ENCODE measurements around the gene G6PD. TPM values are rescaled to one million over a fixed set of nuclear protein-coding genes. Genes with fewer than 3 reads are reported as not detected.
"Not testable (repeated sequence)": the region's sequence is repeated elsewhere in the genome, so short reads cannot be mapped to it uniquely, and the experiment has no call there.

G6PD gene
- total RNA-seq, 1 donor from 2014 or later, result 20.5 TPM

DNA sequence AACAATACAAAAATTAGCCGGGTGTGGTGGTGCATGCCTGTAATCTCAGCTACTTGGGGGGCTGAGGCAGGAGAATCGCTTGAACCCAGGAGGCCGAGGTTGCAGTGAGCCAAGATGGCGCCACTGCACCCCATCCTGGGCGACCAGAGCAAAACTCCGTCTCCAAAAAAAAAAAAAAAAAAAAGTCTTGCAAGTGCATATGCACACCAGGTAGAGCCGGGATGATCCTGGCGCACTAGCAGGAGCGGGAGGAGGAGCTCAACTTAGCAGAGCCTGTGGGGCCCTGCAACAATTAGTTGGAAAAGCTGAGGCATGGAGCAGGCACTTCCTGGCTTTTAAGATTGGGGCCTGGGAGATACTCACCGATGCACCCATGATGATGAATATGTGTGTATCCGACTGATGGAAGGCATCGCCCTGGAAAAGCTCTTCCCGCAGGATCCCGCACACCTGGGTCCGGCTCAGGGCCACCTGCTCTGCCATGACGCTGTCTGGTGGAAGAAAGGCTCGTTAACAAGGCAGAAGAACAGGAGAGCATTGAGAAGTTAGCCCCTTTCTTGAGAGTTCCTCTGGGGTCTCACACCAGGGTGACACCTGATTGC, 872 bp downstream of the G6PD start:
- DNase-seq (ENCODE audit: low read depth), result no peak

DNA sequence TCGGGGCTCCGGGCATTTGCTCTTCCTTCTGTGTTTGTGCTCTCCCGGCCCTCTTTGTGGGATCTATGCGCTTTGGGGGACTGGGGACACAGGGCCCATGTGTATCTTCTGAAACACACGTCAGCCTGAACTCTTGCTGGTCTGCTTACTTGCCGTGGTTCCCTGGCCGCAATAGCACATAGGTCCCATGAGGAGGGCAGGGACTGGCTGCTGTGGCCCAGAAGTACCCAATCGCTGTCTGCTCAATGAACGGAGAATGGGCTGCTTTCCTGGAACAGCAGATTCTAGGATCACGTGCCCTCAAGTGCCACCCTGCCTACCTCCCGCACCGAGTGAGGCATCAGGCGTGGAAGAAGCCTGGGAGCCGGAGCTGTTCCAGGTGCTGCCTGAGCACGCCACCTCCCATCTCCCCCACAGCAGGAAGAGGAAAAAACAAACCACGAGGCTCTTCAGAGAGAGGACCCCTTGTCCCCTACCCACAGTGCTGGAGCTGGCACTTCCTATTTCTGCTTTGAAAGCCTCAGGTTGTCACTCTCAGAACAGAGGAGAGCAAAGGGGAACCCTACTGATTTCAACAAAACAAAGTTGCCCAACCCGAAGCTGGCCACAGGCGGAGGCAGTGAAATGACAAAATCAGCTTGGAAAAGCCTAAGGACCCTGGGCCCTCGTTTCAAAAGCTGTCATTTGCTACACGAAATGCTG, 3.8 kb downstream of the G6PD start:
- no peak for DNase-seq (ENCODE audit: low read depth)

DNA sequence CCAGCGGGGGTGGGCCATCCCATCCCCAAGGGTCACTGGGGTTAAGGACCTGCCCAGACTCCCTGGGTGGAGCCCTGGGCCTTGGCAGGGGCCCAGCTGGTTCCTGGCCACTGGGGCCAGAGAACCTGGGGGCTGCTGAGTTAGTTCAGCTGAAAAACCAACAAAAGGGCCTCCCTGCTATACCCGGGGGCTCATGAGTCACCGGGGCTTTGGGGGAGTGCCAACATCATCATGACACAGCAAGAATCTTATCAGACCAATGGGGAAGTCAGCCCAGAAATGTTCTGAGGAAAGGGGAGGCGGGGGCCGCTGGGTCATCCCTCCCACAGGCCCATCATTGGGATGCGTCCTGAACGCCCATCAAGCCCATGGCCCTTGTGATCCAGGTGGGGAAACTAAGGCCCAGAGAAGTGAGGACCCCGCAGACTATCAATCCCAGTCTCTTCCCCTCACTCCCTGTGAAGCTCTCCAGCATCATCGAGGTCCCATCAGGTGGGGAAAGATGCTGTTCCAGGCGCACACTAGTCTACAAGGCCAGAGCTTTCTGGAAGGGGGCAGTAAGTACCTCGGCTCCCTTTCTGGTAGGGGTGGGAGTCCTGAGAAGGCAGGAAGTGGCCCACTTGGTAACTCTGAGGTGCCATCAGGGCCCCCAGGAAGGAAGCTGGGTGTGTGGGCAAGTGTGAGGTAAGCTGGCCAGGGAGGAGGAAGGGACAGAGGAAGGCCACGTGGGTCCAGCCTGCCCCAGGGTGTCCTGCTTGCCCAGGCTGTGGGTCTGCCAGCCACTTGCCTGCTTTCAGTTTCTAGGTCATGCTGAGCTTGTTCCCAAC, 4.5 kb downstream of the G6PD start:
- DNase-seq (ENCODE audit: low read depth), result peak; percentile 80

- DNase-seq (ENCODE audit: low read depth), result no peak
These were observed 5.1 kb downstream of the G6PD start for GRCh38 chrX:154541589-154541895.

DNA sequence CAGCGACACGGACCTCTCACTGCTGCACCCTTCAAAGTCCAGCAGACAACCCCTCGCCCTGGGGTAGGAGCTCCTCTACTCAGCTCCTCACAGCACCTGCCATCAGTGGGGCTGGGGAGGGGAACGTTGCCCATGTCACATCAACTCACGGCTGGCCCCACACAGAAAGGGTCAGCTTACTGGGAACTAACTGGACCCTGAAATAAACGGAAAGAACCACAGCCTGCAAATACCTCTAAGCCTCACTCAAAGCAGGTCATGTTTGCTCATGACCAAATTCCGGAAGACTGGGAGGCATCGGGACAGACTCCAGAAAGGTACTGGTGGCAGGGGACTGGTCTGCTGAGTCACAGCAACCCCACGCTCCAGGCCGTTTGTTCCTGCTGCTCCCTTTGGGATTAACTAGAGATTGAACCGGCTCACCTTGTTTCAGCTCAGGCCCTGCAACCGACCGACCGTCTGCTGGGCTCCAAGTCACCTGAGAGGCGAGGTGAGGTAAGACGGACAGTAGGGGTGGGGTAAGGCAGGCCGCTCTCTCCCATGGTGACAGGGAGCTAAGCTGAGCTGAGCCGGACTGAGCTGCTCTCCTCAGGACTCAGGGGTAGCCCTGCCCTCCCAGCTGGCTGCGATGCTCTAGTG, 5.6 kb downstream of the G6PD start:
- DNase-seq (ENCODE audit: low read depth), result no peak

DNA sequence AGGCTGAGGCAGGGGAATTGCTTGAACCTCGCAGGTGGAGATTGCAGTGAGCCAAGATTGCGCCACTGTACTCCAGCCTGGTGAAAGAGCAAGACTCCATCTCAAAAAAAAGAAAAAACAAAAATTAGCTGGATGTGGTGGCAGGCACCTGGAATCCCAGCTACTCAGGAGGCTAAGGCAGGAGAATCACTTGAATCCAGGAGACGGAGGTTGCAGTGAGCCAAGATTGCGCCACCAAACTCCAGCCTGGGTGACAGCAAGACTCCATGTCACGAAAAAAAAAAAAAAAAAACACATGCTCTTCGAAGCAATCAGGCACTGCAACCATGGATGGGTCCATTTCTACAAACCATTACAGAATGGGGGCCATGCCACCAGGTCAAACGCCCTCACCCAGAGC, 6.3 kb downstream of the G6PD start:
- not testable (repeated sequence) for DNase-seq (ENCODE audit: low read depth)

GRCh38 chrX:154539077-154539476, 7.6 kb downstream of the G6PD start:
- DNase-seq (ENCODE audit: low read depth), result no peak

DNA sequence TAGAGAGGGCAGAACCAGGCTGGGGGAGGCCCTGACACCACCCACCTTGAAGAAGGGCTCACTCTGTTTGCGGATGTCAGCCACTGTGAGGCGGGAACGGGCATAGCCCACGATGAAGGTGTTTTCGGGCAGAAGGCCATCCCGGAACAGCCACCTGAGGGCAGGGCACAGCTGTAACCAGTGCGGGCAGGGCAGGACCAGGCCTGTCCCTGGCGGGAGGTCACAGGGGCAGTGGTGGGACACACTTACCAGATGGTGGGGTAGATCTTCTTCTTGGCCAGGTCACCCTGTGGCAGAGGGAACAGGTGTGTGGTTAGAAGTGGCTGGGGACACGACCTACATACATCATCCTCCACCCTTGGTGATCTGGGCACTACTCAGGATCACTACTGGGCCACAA, 10.8 kb downstream of the G6PD start:
- no peak for DNase-seq (ENCODE audit: low read depth)

DNA sequence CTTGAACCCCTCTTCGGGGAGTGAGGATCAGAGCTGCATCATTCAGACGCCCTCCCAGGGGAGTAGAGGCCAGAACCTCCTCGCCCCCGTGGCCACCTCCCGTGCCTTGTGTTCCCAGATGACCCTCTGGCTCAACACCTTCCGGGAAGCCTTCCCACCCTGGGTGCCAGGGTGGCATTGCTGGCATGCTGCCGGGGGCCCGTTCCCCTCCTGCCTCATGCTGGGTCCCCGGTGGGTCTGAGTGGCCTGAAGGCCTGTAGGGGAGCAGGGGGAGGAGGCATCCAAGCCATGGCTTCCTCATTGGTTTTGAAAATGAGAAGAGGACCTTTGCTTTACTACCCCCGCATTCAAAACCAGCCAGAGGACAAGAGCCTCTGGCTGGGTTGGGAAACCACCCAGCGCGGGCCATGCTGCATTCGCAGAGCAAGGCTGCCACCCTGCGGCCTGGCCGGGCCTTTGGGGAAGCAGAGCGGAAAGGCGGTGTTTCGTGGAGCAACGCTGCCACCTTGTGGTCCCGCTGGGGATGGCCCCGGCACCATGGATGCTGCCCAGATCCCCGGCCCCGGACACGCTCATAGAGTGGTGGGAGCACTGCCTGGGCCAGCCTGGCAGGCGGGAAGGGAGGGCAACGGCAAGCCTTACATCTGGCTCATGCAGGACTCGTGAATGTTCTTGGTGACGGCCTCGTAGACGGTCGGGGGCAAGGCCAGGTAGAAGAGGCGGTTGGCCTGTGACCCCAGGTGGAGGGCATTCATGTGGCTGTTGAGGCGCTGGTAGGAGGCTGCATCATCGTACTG, 11.9 kb downstream of the G6PD start:
- peak; percentile 79 for DNase-seq (ENCODE audit: low read depth)

- no peak for DNase-seq (ENCODE audit: low read depth)
These were observed 14.0 kb downstream of the G6PD start for GRCh38 chrX:154532690-154533089.

- peak; percentile 66 for DNase-seq (ENCODE audit: low read depth)
These were observed 15.0 kb downstream of the G6PD start for GRCh38 chrX:154531626-154532025.

GRCh38 chrX:154530286-154530685, 16.4 kb downstream of the G6PD start:
- no peak for DNase-seq (ENCODE audit: low read depth)

- no peak for DNase-seq (ENCODE audit: low read depth)
These were observed 17.4 kb downstream of the G6PD start for GRCh38 chrX:154529206-154529612.

GRCh38 chrX:154526901-154527675, 19.6 kb downstream of the G6PD start:
- DNase-seq (ENCODE audit: low read depth), result peak; percentile 79

DNA sequence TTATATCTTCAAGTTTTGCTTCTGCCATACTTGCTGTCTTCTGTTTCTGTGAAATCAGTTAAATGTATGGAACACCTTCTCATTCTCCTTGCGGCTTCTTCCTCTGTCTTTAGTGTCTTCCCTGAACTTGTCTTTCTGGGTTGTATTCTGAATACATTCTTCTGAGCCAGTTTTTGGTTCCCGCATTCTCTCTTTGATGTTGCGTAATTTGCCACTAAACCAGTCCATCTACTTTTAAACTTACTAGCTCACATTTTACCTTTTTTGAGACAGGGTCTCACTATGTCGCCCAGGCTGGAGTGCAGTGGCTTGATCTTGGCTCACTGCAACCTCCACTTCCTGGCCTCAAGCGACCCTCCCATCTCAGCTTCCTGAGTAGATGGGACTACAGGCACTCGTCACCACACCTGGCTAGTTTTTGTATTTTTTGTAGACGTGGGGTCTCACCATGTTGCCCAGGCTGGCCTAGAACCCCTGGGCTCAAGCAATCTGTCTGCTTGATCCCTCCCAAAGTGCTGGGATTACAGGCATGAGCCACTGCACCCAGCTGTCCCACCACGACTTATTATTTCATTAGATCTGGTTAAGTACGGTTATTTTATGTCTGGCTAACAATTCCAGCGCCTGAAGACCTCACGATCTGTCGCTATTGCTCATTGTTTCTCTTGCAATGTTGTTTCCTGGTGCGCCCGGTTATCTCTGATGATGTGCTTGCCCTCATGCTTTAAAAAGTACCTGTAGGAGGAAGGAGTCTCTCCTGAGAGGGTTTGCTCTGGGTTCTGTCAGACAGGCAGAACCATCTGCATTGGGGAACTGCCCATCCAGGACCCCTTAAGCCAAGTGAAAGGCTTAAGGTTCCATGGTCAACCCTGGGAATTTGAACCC, 20.8 kb downstream of the G6PD start:
- DNase-seq (ENCODE audit: low read depth), result no peak

DNA sequence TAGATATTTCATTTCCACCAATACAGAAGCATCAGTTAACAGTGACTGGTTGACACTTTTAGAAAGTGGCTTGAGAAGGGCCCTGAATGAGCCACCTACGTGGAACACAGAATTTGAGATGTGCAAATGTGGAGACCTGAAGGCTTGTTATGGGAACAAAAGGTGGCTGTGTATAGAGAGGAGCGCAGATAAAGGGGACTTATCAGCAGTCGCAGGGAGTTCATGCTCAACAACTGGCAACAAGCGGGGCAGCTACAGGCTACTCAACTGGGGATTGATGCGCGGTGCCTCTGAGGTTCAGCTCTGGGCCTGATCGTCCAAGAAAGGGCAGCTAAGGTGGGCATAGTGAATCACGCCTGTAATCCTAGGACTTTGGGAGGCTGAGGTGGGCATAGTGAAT, 27.3 kb downstream of the G6PD start:
- no peak for DNase-seq (ENCODE audit: low read depth)

GRCh38 chrX:154517101-154517781, 29.4 kb downstream of the G6PD start:
- DNase-seq (ENCODE audit: low read depth), result no peak

- no peak for DNase-seq (ENCODE audit: low read depth)
These were observed 30.0 kb downstream of the G6PD start for GRCh38 chrX:154516656-154517100.

All from myocyte (in vitro differentiated cells).